Natural killer cell treated with Interleukin-12 subunit alpha and Interleukin-12 subunit beta and Interleukin-15 and Interleukin-18, amount 100 ng/mL, for 72 hours (primary cell): ENCODE measurements around the gene REEP5. TPM values are rescaled to one million over a fixed set of nuclear protein-coding genes. Genes with fewer than 3 reads are reported as not detected.
A peak's percentile ranks its signal among the peaks of the same experiment; 100 is the strongest.
"Not testable (repeated sequence)": the region's sequence is repeated elsewhere in the genome, so short reads cannot be mapped to it uniquely, and the experiment has no call there.

ENCODE experiments used
- ATAC-seq, 2 donors: fragments of 150-1000 bp; cut with Tn5 transposase in 1 of 2; sonication (Bioruptor Pico), chemical (Tn5 transposase) in 1 of 2; 2 replicates each; pipeline ENCODE4 v1.10.0; 2021
- DNase-seq: peaks from one replicate; pipeline ENCODE4 v3.0.0; 2022; ENCODE audit warnings: low spot score
- H3K27ac Mint-ChIP-seq, 2 donors: 1 replicate in 1 of 2; 2 replicates in 1 of 2; pipeline ENCODE4 v1.8.0; 2022; ENCODE audit warnings: mixed read lengths in 2 of 2, mild to moderate bottlenecking in 1 of 2, moderate library complexity in 1 of 2
- H3K27me3 Mint-ChIP-seq, 2 donors: 1 replicate in 1 of 2; 2 replicates in 1 of 2; pipeline ENCODE4 v1.8.0; 2022; ENCODE audit warnings: mixed read lengths in 2 of 2
- H3K36me3 Mint-ChIP-seq: one replicate; pipeline ENCODE4 v1.8.0; 2022; ENCODE audit warnings: mixed read lengths
- H3K4me1 Mint-ChIP-seq, 2 donors: 1 replicate in 1 of 2; 2 replicates in 1 of 2; pipeline ENCODE4 v1.8.0; 2022; ENCODE audit warnings: low read depth in 2 of 2, mixed read lengths in 2 of 2, mild to moderate bottlenecking in 1 of 2
- H3K4me3 Mint-ChIP-seq: one replicate; pipeline ENCODE4 v1.8.0; 2022; ENCODE audit warnings: mixed read lengths
- H3K9me3 Mint-ChIP-seq: 2 replicates; pipeline ENCODE4 v1.8.0; 2022; ENCODE audit warnings: mixed read lengths
- total RNA-seq, 2 donors: library from RNA; stranded (reverse); gene quantifications; one replicate each; pipeline ENCODE4 v1.2.3, GENCODE V29; 2022

The REEP5 gene
- total RNA-seq, 2 donors from 2014 or later: 102 to 113 TPM

GRCh38 chr5:112863549-112863948, 58.5 kb downstream of the REEP5 start:
- H3K4me3 Mint-ChIP-seq: peak overlapping the region; percentile 97
- H3K36me3 Mint-ChIP-seq: peaks cover 30% of the 10 kb centered on the region
- ATAC-seq (no peak), DNase-seq (no peak)
- peaks cover 0 to 3% of the 10 kb centered on the region in 2 donors for H3K27me3 Mint-ChIP-seq
- peak overlapping the region; percentile 61 to 98 for H3K27ac Mint-ChIP-seq
- H3K9me3 Mint-ChIP-seq: peaks cover 3% of the 10 kb centered on the region
- peaks cover 34 to 35% of the 10 kb centered on the region in 2 donors for H3K4me1 Mint-ChIP-seq

- peaks cover 31 to 35% of the 10 kb centered on the region in 2 donors for H3K4me1 Mint-ChIP-seq
- H3K9me3 Mint-ChIP-seq: peaks cover 3% of the 10 kb centered on the region
- H3K36me3 Mint-ChIP-seq: peaks cover 25% of the 10 kb centered on the region
- H3K4me3 Mint-ChIP-seq: peak overlapping the region; percentile 97
- DNase-seq: no peak
- H3K27me3 Mint-ChIP-seq: peaks cover 8 to 9% of the 10 kb centered on the region in 2 donors
- peak overlapping the region; percentile 93 to 98 for H3K27ac Mint-ChIP-seq
- no peak for ATAC-seq
Measured at GRCh38 chr5:112862085-112862484, 59.9 kb downstream of the REEP5 start.

- Mint-ChIP-seq H3K36me3 (peaks cover 24% of the 10 kb centered on the region), H3K27me3 (peaks cover 9 to 10% of the 10 kb centered on the region in 2 donors), H3K4me3 (peak overlapping the region; percentile 97), H3K27ac (peak overlapping the region; percentile 93 to 98), H3K4me1 (peaks cover 28 to 35% of the 10 kb centered on the region in 2 donors), H3K9me3 (peaks cover 3% of the 10 kb centered on the region)
- ATAC-seq: no peak
- no peak for DNase-seq
Measured at GRCh38 chr5:112861638-112861985, 60.4 kb downstream of the REEP5 start.

DNA sequence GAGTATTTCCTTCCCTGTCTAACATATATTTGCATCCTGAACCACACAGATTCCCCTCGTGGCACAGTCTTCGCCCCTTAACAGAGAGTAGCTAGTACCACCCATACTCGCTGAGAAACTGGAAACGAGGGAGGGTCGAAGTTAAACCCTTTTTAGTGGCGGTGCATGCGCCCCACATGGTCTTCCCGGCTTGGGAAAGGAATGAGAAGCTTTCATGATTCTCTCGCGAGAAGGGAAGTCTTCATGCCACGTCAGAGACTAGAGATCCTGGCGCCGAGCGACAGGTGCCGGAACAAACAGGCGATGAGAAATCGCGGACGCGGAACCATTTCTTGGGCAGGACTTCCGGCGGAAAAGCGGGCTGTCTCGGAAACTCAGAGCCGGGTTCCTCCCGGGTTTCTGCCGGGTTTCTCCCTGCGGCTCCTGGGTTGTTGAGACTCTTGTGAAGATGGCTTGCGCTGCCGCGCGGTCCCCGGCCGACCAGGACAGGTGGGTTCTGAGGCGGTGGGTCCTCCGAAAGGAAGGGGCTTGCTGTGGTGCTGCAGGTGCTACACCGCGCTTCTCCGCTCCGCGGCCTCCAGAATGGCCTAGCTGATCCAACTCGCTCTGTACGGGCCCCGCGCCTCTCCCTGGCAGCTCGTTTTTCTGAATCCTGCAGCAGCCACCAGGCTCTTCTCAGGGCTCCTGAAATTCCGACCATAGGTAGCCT, 60.9 kb downstream of the REEP5 start, which contains the start of gene SRP19:
SRP19 (plus strand) TSS at position 359 of the 709 bp plus-strand sequence; CDS start at position 449, 90 bp downstream.
- peaks cover 3% of the 10 kb centered on the region for H3K9me3 Mint-ChIP-seq
- H3K36me3 Mint-ChIP-seq: peaks cover 24% of the 10 kb centered on the region
- peaks cover 14 to 15% of the 10 kb centered on the region in 2 donors for H3K27me3 Mint-ChIP-seq
- peak within 1 kb of the TSS; percentile 97 for H3K4me3 Mint-ChIP-seq
- ATAC-seq (peak; percentile 96 to 97), DNase-seq (peak; percentile 93)
- peak within 1 kb of the TSS; percentile 93 to 98 for H3K27ac Mint-ChIP-seq
- peaks cover 27 to 35% of the 10 kb centered on the region in 2 donors for H3K4me1 Mint-ChIP-seq

- H3K4me1 Mint-ChIP-seq: peaks cover 27 to 35% of the 10 kb centered on the region in 2 donors
Measured at GRCh38 chr5:112860571-112860928, 61.5 kb downstream of the REEP5 start.

DNA sequence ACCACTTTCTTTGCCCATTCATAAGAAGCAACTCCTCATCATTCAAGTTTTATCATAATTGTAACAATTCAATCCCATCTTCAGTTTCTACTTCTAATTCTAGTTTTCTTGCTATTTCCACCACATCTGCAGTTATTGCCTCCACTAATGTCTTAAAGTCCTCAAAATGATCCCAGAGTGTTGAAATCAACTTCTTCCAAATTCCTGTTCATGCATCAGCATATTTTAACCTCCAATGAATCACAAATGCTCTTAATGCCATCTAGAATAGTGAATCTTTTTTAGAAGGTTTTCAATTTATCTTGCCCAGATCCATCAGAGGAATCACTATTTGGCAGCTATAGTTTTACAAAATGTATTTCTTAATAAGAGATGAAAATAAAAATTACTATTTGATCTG, 64.2 kb downstream of the REEP5 start:
- H3K4me3 Mint-ChIP-seq: no peak overlapping the region
- peaks cover 3% of the 10 kb centered on the region for H3K9me3 Mint-ChIP-seq
- no peak for DNase-seq
- ATAC-seq: no peak
- H3K27me3 Mint-ChIP-seq: peaks cover 29 to 31% of the 10 kb centered on the region in 2 donors
- H3K4me1 Mint-ChIP-seq: peaks cover 16 to 21% of the 10 kb centered on the region in 2 donors
- H3K27ac Mint-ChIP-seq: no peak overlapping the region
- peaks cover 21% of the 10 kb centered on the region for H3K36me3 Mint-ChIP-seq

More at GRCh38 chr5:112860571-112860928, 61.5 kb downstream of the REEP5 start:
- peak overlapping the region; percentile 97 for H3K4me3 Mint-ChIP-seq
- H3K27ac Mint-ChIP-seq: peak overlapping the region; percentile 93 to 98
- not testable (repeated sequence) for ATAC-seq, DNase-seq, H3K9me3 Mint-ChIP-seq
- H3K27me3 Mint-ChIP-seq: peaks cover 18 to 19% of the 10 kb centered on the region in 2 donors
- H3K36me3 Mint-ChIP-seq: peaks cover 24% of the 10 kb centered on the region

DNA sequence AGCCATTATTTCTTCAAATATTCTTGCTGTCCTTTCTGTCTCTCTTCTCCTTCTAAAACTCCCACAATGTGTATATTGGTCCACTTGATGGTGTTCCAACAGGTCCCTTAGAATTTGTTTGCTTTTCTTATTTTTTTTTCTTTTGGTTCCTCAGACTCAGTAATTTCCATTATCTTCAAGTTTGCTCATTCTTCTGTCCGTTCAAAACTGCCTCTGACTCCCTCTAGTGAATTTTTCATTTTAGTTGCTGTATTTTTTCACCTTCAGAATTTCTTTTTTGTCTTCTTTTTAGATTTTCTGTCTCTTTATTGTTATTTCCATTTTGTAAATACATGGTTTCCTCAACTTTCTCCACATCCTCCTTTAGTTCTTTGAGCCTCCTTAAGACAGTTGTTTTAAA, 67.4 kb downstream of the REEP5 start:
- Mint-ChIP-seq H3K4me3 (no peak overlapping the region), H3K27me3 (peaks cover 31 to 35% of the 10 kb centered on the region in 2 donors), H3K27ac (no peak overlapping the region), H3K36me3 (peaks cover 10% of the 10 kb centered on the region), H3K9me3 (peaks cover 3% of the 10 kb centered on the region), H3K4me1 (peaks cover 0 to 3% of the 10 kb centered on the region in 2 donors)
- DNase-seq: no peak
- no peak for ATAC-seq

- peaks cover 5% of the 10 kb centered on the region for H3K36me3 Mint-ChIP-seq
- ATAC-seq: no peak
Measured at GRCh38 chr5:112849912-112850311, 72.1 kb downstream of the REEP5 start.

GRCh38 chr5:112848116-112848811, 73.8 kb downstream of the REEP5 start:
- ATAC-seq (peak; percentile 76 to 84), DNase-seq (no peak)
- Mint-ChIP-seq H3K27ac (peak overlapping the region in 1 of 2 donors; percentile 58), H3K36me3 (no peaks in the 10 kb centered on the region), H3K9me3 (no peaks in the 10 kb centered on the region), H3K4me1 (peaks cover 4 to 5% of the 10 kb centered on the region in 2 donors), H3K4me3 (no peak overlapping the region), H3K27me3 (peaks cover 0 to 10% of the 10 kb centered on the region in 2 donors)

More at GRCh38 chr5:112849912-112850311, 72.1 kb downstream of the REEP5 start:
- H3K27ac Mint-ChIP-seq: no peak overlapping the region
- no peak overlapping the region for H3K4me3 Mint-ChIP-seq
- peaks cover 5 to 14% of the 10 kb centered on the region in 2 donors for H3K27me3 Mint-ChIP-seq
- peaks cover 4 to 5% of the 10 kb centered on the region in 2 donors for H3K4me1 Mint-ChIP-seq
- DNase-seq: no peak
- no peaks in the 10 kb centered on the region for H3K9me3 Mint-ChIP-seq

DNA sequence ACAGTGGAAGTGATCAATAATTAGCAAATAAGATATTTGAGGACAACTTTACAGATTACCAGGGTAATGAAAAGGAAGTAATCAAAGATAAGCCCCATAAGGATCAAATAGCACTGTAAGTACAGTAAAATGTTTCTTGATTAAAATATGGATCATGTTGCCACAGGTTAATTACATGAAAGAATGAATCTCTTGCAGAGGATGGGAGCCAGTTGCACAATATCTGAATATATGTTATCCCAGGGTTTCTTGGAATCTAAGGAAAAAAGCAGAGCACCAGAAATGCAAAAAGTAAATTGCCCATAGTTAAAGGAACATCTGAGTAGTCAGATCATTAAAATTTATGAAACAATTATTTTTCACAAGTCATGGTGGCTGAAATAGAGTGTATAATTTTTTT, 74.7 kb downstream of the REEP5 start:
- Mint-ChIP-seq H3K27me3 (peaks cover 0 to 7% of the 10 kb centered on the region in 2 donors), H3K36me3 (no peaks in the 10 kb centered on the region), H3K4me1 (peaks cover 4 to 5% of the 10 kb centered on the region in 2 donors), H3K27ac (no peak overlapping the region), H3K4me3 (no peak overlapping the region), H3K9me3 (no peaks in the 10 kb centered on the region)
- no peak for DNase-seq
- ATAC-seq: no peak

- ATAC-seq: no peak
- Mint-ChIP-seq H3K4me3 (no peak overlapping the region), H3K27me3 (peaks cover 0 to 4% of the 10 kb centered on the region in 2 donors), H3K4me1 (peaks cover 4 to 5% of the 10 kb centered on the region in 2 donors), H3K27ac (no peak overlapping the region), H3K36me3 (no peaks in the 10 kb centered on the region), H3K9me3 (no peaks in the 10 kb centered on the region)
- no peak for DNase-seq
Measured at GRCh38 chr5:112846556-112846955, 75.5 kb downstream of the REEP5 start.

DNA sequence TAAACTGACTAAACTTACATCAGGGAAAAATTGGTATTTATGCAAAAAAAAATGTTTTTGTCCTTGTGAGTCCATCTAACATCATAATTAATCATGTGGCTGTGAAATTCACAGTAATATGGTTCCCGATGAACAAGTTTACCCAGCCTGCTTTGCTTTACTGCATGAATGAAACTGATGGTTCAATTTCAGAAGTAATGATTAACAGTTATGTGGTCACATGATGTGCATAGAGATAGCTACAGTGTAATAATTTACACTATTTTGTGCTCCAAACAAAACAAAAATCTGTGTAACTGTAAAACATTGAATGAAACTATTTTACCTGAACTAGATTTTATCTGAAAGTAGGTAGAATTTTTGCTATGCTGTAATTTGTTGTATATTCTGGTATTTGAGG, 77.5 kb downstream of the REEP5 start:
- H3K27me3 Mint-ChIP-seq: peaks cover 0 to 3% of the 10 kb centered on the region in 2 donors
- no peak overlapping the region for H3K27ac Mint-ChIP-seq
- DNase-seq: no peak
- no peak for ATAC-seq
- peaks cover 4 to 5% of the 10 kb centered on the region in 2 donors for H3K4me1 Mint-ChIP-seq
- H3K4me3 Mint-ChIP-seq: no peak overlapping the region
- no peaks in the 10 kb centered on the region for H3K36me3 Mint-ChIP-seq
- no peaks in the 10 kb centered on the region for H3K9me3 Mint-ChIP-seq

DNA sequence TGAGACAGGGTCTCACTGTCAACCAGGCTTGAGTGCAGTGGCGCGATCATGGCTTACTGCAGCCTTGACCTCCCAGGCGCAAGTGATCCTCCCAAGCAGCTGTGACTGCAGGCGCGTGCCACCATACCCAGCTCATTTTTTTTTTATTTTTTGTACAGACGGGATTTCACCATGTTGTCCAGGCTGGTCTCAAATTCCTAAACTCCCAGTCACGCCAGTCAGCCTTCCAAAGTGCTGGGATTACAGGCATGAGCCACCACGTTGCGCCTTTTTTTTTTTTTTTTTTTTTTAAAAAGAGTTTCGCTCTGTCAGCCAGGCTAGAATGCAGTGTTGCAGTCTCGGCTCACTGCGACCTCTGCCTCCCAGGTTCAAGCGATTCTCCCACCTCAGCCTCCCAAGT, 88.1 kb downstream of the REEP5 start:
- Mint-ChIP-seq H3K9me3 (no peaks in the 10 kb centered on the region), H3K27ac (no peak overlapping the region), H3K4me3 (no peak overlapping the region), H3K27me3 (no peaks in the 10 kb centered on the region), H3K36me3 (peaks cover 16% of the 10 kb centered on the region), H3K4me1 (no peaks in the 10 kb centered on the region)
- no peak for ATAC-seq
- no peak for DNase-seq

- Mint-ChIP-seq H3K4me1 (no peaks in the 10 kb centered on the region), H3K9me3 (no peaks in the 10 kb centered on the region), H3K27ac (peak overlapping the region in 1 of 2 donors; percentile 14), H3K36me3 (peaks cover under 1% of the 10 kb centered on the region), H3K27me3 (no peaks in the 10 kb centered on the region), H3K4me3 (no peak overlapping the region)
- ATAC-seq: no peak
- no peak for DNase-seq
Measured at GRCh38 chr5:112830378-112830777, 91.6 kb downstream of the REEP5 start.
